ENCODE results near the gene DDX27.

Gene DDX27

GRCh38 chr20:49252556-49253350 is 33.5 kb downstream of the DDX27 start:
- DNase-seq = no peak

- no peak for DNase-seq
These were observed 37.0 kb downstream of the DDX27 start for GRCh38 chr20:49256261-49256660.

- no peak for DNase-seq
These were observed 40.1 kb downstream of the DDX27 start for GRCh38 chr20:49259284-49259683.

GRCh38 chr20:49259799-49260198 is 40.6 kb downstream of the DDX27 start:
- no peak for DNase-seq

- DNase-seq = no peak
These were observed 41.0 kb downstream of the DDX27 start for GRCh38 chr20:49260218-49260617.

- no peak for DNase-seq
These were observed 42.0 kb downstream of the DDX27 start for GRCh38 chr20:49261173-49261572.

GRCh38 chr20:49262444-49262843 is 43.2 kb downstream of the DDX27 start:
- no peak for DNase-seq

GRCh38 chr20:49267327-49267726 is 48.1 kb downstream of the DDX27 start:
- no peak for DNase-seq

GRCh38 chr20:49268600-49269365 is 49.6 kb downstream of the DDX27 start:
- no peak for DNase-seq

- no peak for DNase-seq
These were observed 51.0 kb downstream of the DDX27 start for GRCh38 chr20:49270177-49270576.

GRCh38 chr20:49270736-49271135 is 51.5 kb downstream of the DDX27 start:
- DNase-seq = no peak

GRCh38 chr20:49272654-49273053 is 53.4 kb downstream of the DDX27 start:
- DNase-seq = no peak

GRCh38 chr20:49273696-49274277 is 54.6 kb downstream of the DDX27 start:
- DNase-seq = no peak

- DNase-seq = no peak
These were observed 56.0 kb downstream of the DDX27 start for GRCh38 chr20:49275216-49275615.

- DNase-seq = no peak
These were observed 56.4 kb downstream of the DDX27 start for GRCh38 chr20:49275636-49276035.

- no peak for DNase-seq
These were observed 57.1 kb downstream of the DDX27 start for GRCh38 chr20:49276161-49276960.

GRCh38 chr20:49276961-49277785 is 58.0 kb downstream of the DDX27 start:
- DNase-seq = no peak

GRCh38 chr20:49277786-49278035 is 58.5 kb downstream of the DDX27 start:
- no peak for DNase-seq

- DNase-seq = peak; percentile 99
These were observed 59.0 kb downstream of the DDX27 start, which contains the start of gene ZNFX1 for GRCh38 chr20:49278036-49278817. Gene ZNFX1, minus strand, starts transcription at chr20:49278057. Its CDS starts 2,218 bp downstream, at chr20:49275839.

GRCh38 chr20:49278818-49279676 is 59.8 kb downstream of the DDX27 start:
- no peak for DNase-seq

All from amniotic stem cell (primary cell).